GM18519 (cell line): ENCODE data around the gene FEZF2.

Experiments used
- ATAC-seq: cut with Tn5 transposase; IDR thresholded peaks from one replicate; pipeline ENCODE4 v1.9.1; 2021; ENCODE audit warnings: mild to moderate bottlenecking, moderate library complexity; ENCODE audit not compliant: unreplicated experiment, low FRiP score

Gene FEZF2

GRCh38 chr3:62335196-62335595, 38.2 kb downstream of the FEZF2 start:
- no peak for ATAC-seq

- no peak for ATAC-seq
These were observed 40.5 kb downstream of the FEZF2 start for GRCh38 chr3:62332835-62333244.

GRCh38 chr3:62332017-62332416, 41.3 kb downstream of the FEZF2 start:
- no peak for ATAC-seq

GRCh38 chr3:62329971-62330370, 43.4 kb downstream of the FEZF2 start:
- no peak for ATAC-seq

DNA sequence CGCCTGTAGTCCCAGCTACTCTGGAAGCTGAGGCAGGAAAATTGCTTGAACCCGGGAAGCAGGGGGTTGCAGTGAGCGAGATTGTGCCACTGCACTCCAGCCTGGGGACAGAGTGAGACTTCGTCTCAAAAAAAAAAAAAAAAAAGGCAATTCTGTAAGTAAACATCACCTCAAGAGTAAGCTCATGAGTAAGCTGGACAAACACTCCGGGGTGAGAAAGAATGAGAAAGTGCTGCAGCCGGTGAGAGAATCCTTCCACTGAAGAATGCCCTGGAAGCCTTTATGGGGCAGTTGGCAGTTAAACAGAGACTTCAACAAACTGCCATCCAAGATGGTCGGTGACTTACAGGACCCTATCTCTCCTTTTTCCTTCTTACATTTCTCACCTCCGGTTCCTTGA, 47.5 kb downstream of the FEZF2 start:
- ATAC-seq: no peak

GRCh38 chr3:62323241-62323640, 50.1 kb downstream of the FEZF2 start:
- ATAC-seq: no peak
